Central memory CD8-positive, alpha-beta T cell (primary cell): ENCODE measurements around the gene CD300LF.

Source experiments
- ATAC-seq: fragments of 150-1000 bp; cut with Tn5 transposase; replicated peaks from 2 replicates; pipeline ENCODE4 v1.10.0; 2022; ENCODE audit warnings: mild to moderate bottlenecking, moderate FRiP score, moderate number of reproducible peaks; ENCODE audit not compliant: poor library complexity, severe bottlenecking; ENCODE audit errors: extremely low read depth
- DNase-seq, 2 donors: peaks; one replicate each; pipeline ENCODE4 v3.0.0; 2021; ENCODE audit warnings: low spot score in 2 of 2
- H3K27ac Mint-ChIP-seq: one replicate; pipeline ENCODE4 v1.8.0; 2022; ENCODE audit warnings: low read depth, mild to moderate bottlenecking, moderate library complexity, mixed read lengths
- H3K27me3 Mint-ChIP-seq: one replicate; pipeline ENCODE4 v1.8.0; 2022; ENCODE audit warnings: mixed read lengths
- H3K36me3 Mint-ChIP-seq: one replicate; pipeline ENCODE4 v1.8.0; 2022; ENCODE audit warnings: mild to moderate bottlenecking, moderate library complexity, mixed read lengths; ENCODE audit not compliant: insufficient read depth
- H3K4me1 Mint-ChIP-seq: one replicate; pipeline ENCODE4 v1.8.0; 2022; ENCODE audit warnings: mixed read lengths
- H3K4me3 Mint-ChIP-seq: one replicate; pipeline ENCODE4 v1.8.0; 2022; ENCODE audit warnings: mild to moderate bottlenecking, moderate library complexity, mixed read lengths
- H3K9me3 Mint-ChIP-seq: one replicate; pipeline ENCODE4 v1.8.0; 2022; ENCODE audit warnings: mixed read lengths

Gene CD300LF

DNA sequence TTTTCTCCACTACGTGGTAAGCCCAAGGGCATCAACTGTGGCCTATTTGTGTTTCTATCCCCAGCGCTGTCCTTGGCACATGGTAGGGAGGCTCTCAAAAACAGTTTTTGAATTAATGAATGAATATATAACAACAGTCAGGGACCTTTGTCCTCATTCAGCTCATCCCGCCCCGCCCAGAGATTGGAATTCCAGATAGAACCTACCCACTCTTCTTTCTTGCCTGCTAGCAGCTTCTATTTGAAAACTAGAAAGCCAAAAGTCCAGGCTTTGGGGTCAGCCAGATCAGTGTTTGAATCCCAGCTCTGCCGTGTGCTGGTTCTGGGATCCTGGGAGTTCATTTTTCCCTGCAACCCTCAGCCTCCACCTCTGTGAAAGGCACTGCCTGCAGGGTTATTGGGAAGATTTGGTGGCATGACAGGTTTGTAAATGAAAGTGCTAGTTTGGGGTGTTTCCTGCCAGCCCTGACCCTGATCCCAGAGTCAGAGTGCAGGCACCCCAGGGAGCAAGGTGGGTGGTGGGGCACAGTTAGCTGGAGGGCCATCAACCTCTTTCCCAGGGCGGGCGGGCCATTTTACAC is 40.2 kb upstream of the CD300LF start:
- Mint-ChIP-seq H3K9me3 (no peaks in the 10 kb centered on the region), H3K36me3 (peaks cover 64% of the 10 kb centered on the region), H3K27me3 (no peaks in the 10 kb centered on the region), H3K27ac (peak overlapping the region; percentile 89), H3K4me3 (peak overlapping the region; percentile 100), H3K4me1 (peaks cover 74% of the 10 kb centered on the region)
- DNase-seq, result no peak
- no peak for ATAC-seq

DNA sequence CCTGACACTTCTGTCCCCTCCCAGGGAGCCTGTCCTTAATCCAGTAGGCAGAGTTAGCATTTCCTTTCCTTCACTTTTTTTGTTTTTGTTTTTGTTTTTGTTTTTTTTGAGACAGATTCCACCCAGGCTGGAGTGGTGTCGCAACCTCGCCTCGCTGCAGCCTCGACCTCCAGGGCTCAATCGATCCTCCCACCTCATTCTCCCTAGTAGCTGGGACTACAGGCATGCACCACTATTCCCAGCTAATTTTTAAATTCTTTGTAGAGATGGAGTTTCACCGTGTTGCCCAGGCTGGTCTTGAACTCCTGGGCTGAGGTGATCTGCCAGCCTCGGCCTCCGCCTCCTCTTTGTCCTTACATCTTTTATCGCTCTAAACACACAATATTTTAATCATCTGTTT is 39.7 kb upstream of the CD300LF start:
- Mint-ChIP-seq H3K4me1 (peaks cover 69% of the 10 kb centered on the region), H3K36me3 (peaks cover 62% of the 10 kb centered on the region), H3K27ac (peak overlapping the region; percentile 89), H3K9me3 (no peaks in the 10 kb centered on the region), H3K4me3 (peak overlapping the region; percentile 100), H3K27me3 (no peaks in the 10 kb centered on the region)
- ATAC-seq (no peak), DNase-seq (no peak)

DNA sequence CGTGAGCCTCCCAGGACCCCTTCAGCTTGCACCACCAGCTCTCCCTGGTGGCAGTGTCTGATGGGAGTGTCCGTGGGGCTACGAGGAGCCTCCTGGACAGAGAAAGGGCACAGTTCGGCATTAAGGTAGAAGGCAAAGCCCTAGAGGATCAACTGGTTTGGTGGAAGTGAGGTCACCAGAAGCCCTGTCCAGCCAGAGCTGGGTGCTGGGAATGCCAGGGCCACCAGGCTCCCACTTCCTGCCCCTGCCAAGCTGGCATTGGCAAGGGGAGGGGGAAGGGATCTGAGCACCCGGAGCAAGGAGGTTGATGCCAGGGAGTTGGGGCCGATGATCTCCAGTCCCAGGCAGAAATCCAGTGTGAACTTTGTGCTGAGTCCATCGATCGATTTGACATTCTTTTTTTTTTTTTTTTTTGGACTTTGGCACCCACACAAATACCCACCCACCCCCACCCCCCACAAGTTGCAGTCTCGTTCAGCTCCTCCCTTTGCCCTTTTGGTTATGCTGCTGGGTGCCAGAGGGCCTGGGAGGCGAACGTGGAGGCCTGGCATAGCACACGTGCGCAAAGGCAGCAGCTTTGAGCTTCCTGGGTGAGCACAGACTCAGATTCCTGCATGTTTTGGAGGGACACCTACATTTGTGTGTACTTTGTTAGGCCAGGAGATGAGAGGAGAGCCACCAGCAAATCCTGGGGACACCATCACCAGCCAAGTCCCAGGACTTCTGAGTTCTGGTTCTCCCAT is 37.8 kb upstream of the CD300LF start:
- H3K27me3 Mint-ChIP-seq, result no peaks in the 10 kb centered on the region
- ATAC-seq (no peak), DNase-seq (no peak)
- peaks cover 50% of the 10 kb centered on the region for H3K36me3 Mint-ChIP-seq
- peak overlapping the region; percentile 98 for H3K27ac Mint-ChIP-seq
- peak overlapping the region; percentile 100 for H3K4me3 Mint-ChIP-seq
- no peaks in the 10 kb centered on the region for H3K9me3 Mint-ChIP-seq
- peaks cover 65% of the 10 kb centered on the region for H3K4me1 Mint-ChIP-seq

DNA sequence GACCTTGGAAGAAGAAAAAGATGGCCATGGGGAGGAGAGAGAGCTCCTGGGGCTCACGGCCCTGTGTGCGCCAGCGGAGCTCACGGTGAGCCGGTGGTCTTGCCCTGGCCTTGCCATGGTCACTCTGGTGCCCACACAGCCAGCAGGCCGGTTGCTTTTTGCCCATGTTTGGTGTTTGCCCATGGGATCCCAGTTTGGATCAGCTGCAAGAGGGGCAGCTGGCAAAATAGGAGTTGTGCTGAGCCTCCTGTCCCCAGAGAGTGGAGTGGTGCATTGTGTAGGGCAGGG is 37.3 kb upstream of the CD300LF start:
- H3K4me3 Mint-ChIP-seq, result peak overlapping the region; percentile 100
- H3K27me3 Mint-ChIP-seq, result no peaks in the 10 kb centered on the region
- DNase-seq (no peak), ATAC-seq (no peak)
- H3K9me3 Mint-ChIP-seq, result no peaks in the 10 kb centered on the region
- H3K36me3 Mint-ChIP-seq, result peaks cover 47% of the 10 kb centered on the region
- peak overlapping the region; percentile 98 for H3K27ac Mint-ChIP-seq
- H3K4me1 Mint-ChIP-seq, result peaks cover 60% of the 10 kb centered on the region

DNA sequence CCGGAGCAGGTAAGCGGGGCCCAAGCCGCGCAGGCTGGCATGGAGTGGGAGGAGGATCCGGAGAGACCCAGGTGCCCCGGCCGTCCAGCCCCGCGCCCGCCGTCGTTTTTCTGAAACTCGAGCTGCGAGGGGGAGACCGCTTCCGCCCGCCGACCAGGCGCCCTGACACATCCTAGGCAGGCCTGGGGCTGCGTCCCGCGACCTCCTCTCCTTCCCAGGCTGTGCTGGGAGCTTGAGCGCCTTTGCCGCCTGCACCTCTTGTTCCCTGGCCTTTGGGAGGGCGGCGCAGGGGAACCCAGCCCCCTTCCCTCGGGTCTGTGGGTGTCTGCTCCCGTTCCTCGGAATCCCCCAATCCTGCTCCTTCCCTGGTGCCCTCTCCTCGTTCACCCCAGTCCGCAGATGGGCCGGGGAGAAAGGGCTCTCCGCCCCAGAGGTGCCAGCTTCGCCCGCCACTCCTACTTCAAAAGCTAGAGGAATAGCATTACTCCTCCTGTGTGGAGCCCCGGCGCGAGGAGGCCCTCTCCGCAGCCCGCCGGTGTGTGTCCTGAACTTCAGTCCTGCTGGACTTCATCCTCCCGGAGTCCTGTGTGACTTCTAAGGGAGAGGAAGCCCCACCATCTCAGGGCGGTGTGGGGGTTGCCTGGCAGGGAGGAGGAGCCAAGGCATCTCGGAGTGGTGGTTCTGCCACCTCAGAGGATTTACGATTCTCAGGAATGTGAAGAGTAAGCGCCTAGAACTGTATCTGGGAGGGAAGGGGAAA is 36.7 kb upstream of the CD300LF start:
- peaks cover 46% of the 10 kb centered on the region for H3K36me3 Mint-ChIP-seq
- peaks cover 60% of the 10 kb centered on the region for H3K4me1 Mint-ChIP-seq
- no peaks in the 10 kb centered on the region for H3K27me3 Mint-ChIP-seq
- H3K27ac Mint-ChIP-seq, result peak overlapping the region; percentile 98
- H3K9me3 Mint-ChIP-seq, result no peaks in the 10 kb centered on the region
- peak; percentile 12 for ATAC-seq
- peak in 1 of 2 donors; percentile 31 for DNase-seq
- peak overlapping the region; percentile 100 for H3K4me3 Mint-ChIP-seq

DNA sequence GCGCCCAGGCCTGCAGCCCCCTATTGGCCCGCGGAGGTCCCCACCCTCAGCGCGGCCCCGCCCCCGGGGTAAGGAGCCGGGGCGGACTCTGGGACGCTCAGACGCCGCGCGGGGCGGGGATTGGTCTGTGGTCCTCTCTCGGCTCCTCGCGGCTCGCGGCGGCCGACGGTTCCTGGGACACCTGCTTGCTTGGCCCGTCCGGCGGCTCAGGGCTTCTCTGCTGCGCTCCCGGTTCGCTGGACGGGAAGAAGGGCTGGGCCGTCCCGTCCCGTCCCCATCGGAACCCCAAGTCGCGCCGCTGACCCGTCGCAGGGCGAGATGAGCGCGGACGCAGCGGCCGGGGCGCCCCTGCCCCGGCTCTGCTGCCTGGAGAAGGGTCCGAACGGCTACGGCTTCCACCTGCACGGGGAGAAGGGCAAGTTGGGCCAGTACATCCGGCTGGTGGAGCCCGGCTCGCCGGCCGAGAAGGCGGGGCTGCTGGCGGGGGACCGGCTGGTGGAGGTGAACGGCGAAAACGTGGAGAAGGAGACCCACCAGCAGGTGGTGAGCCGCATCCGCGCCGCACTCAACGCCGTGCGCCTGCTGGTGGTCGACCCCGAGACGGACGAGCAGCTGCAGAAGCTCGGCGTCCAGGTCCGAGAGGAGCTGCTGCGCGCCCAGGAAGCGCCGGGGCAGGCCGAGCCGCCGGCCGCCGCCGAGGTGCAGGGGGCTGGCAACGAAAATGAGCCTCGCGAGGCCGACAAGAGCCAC is 36.0 kb upstream of the CD300LF start, which contains the start of gene NHERF1:
Gene NHERF1 (plus strand): TSS at position 100 of the 750 bp plus-strand sequence. CDS start 219 bp downstream, at position 319.
- ATAC-seq (peak; percentile 82), DNase-seq (peak; percentile 88 to 90)
- Mint-ChIP-seq H3K27me3 (no peaks in the 10 kb centered on the region), H3K4me3 (peak within 1 kb of the TSS; percentile 100), H3K27ac (peak within 1 kb of the TSS; percentile 98), H3K9me3 (no peaks in the 10 kb centered on the region), H3K36me3 (peaks cover 43% of the 10 kb centered on the region), H3K4me1 (peaks cover 60% of the 10 kb centered on the region)

DNA sequence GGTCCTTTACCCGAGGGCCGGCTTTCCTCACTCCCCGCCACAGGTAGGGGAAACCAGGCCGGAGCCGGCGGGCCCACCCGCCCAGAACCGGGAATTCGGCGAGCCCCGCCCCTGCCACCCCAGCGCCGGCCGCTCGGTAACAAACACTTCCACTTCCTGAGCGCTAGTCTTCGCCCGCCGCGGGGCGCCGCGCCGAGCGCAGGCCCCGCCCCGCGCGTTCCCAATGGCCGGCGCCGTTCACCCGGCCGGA is 35.5 kb upstream of the CD300LF start:
- peaks cover 43% of the 10 kb centered on the region for H3K36me3 Mint-ChIP-seq
- H3K9me3 Mint-ChIP-seq, result no peaks in the 10 kb centered on the region
- H3K27me3 Mint-ChIP-seq, result no peaks in the 10 kb centered on the region
- no peak overlapping the region for H3K27ac Mint-ChIP-seq
- H3K4me1 Mint-ChIP-seq, result peaks cover 60% of the 10 kb centered on the region
- no peak for ATAC-seq
- no peak for DNase-seq
- H3K4me3 Mint-ChIP-seq, result peak overlapping the region; percentile 100

DNA sequence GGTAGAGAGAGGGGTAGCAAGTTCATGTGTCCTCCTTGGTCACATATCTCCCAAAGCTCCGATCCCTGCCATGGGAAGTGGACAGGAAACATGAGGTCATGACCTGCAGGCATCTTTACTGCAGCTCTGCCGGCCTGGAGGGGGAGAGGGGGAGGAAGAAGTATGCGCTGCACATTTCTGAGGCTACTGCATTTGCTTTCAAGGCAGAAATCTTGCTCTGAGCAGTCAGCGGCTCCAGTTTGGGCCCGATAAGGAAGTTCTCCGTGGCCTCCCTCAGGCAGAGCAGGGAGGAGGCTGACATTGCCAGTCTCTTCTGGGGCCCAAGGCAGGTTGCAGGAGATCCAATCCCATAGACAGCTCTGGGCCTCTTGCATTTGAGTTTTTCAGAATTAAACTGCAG is 34.2 kb upstream of the CD300LF start:
- Mint-ChIP-seq H3K4me3 (peak overlapping the region; percentile 100), H3K27me3 (no peaks in the 10 kb centered on the region), H3K27ac (no peak overlapping the region), H3K36me3 (peaks cover 36% of the 10 kb centered on the region), H3K4me1 (peaks cover 60% of the 10 kb centered on the region), H3K9me3 (no peaks in the 10 kb centered on the region)
- ATAC-seq, result no peak
- DNase-seq, result no peak

DNA sequence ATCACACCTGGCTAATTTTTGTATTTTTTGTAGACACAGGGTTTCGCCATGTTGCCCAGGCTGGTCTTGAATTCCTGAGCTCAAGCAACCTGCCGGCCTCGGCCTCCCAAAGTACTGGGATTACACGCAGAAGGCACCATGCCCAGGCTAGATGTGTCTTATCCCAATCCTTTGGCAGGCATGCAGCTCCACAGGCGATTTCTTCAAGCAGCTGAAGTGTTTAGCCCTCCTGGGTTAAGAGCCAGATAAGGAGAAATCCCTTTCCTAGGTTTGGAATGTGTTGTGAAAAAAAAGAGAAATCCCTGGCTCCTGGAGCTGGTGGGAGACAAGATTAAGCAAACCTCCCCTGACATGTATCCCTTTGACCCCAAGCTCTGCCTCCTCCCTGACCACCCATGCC is 33.7 kb upstream of the CD300LF start:
- no peak for DNase-seq
- Mint-ChIP-seq H3K4me3 (peak overlapping the region; percentile 100), H3K9me3 (no peaks in the 10 kb centered on the region), H3K4me1 (peaks cover 60% of the 10 kb centered on the region), H3K27ac (no peak overlapping the region), H3K27me3 (no peaks in the 10 kb centered on the region), H3K36me3 (peaks cover 33% of the 10 kb centered on the region)
- no peak for ATAC-seq

DNA sequence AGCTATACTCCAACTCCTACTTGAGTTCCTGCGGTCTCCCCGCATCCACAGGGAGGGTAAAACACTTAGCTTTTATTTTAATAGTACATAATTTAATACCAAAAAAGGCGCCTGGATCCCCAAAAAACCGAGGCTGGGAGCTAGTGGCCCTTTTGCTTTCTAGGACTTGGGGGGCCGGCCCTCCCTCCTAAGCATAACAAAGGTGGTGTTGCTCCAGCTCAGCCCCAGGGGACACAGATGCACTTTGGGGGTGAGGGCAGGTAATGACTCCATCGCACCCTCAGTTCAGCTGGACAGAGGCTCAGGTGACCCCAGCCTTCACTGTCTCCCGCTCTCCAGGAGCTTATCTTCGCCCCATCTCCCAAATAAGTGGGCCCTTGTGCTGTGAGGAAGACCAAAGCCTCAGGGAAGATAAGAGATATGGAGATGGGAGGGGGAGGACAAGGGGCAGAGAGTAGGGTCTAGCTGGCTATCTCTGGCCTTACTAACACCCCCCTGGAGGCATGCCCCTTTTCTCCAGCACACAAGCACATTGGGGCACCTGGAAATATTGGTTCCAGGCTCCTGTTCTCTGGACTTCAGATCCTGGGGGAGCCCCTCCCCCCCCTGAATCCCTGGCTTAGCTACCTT is 32.9 kb upstream of the CD300LF start:
- H3K9me3 Mint-ChIP-seq, result no peaks in the 10 kb centered on the region
- H3K4me1 Mint-ChIP-seq, result peaks cover 58% of the 10 kb centered on the region
- H3K36me3 Mint-ChIP-seq, result peaks cover 26% of the 10 kb centered on the region
- H3K27me3 Mint-ChIP-seq, result no peaks in the 10 kb centered on the region
- no peak overlapping the region for H3K27ac Mint-ChIP-seq
- H3K4me3 Mint-ChIP-seq, result no peak overlapping the region
- DNase-seq, result no peak
- no peak for ATAC-seq

DNA sequence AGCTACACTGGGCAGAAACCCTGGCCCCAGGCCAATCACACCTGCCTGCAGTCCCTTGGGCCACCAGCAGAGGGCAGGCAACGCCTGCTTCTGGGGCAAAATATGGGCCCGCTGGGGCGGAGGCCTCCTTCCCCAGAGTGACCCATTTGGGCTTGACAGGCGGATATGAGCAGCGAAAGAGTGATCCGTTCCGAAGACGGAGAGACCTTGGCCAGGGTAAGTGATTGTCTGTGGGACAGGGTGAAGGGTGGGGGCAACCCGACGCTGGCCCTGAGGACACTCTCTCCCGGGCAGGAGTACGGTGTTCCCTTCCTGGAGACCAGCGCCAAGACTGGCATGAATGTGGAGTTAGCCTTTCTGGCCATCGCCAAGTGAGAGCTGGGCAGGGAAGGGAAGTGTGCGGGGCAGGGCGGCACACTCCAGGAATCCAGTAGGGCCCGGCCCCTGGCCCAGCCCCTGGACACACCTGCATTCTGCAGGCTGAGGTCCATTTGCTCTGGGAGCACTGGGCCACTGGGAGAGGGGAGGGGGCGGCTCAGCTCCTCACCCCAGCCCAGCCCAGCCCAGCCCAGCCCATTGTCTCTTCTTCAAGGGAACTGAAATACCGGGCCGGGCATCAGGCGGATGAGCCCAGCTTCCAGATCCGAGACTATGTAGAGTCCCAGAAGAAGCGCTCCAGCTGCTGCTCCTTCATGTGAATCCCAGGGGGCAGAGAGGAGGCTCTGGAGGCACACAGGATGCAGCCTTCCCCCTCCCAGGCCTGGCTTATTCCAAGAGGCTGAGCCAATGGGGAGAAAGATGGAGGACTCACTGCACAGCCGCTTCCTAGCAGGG is 32.2 kb upstream of the CD300LF start:
- Mint-ChIP-seq H3K9me3 (no peaks in the 10 kb centered on the region), H3K36me3 (peaks cover 20% of the 10 kb centered on the region), H3K27ac (peak overlapping the region; percentile 56), H3K4me1 (peaks cover 60% of the 10 kb centered on the region), H3K4me3 (peak overlapping the region; percentile 73), H3K27me3 (no peaks in the 10 kb centered on the region)
- ATAC-seq (no peak), DNase-seq (peak; percentile 75 to 91)

DNA sequence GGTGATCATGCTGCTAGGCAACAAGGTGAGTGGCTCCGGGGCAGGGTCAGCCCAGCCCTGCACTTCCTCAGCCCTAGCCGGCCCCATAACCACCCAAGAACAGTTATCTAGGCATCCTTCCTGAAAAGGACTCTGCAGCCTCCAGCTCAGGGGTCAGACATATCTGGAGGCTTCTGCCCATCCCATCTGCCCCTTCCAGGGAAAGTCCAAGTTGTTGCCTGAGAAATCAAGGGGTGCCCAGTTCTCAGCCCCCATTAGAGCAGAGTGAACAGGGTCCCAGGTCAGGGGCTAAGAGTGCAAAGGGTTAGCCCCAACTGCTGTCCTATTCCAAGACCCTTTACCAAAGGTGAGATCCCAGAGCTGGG is 31.6 kb upstream of the CD300LF start:
- Mint-ChIP-seq H3K36me3 (peaks cover 16% of the 10 kb centered on the region), H3K27ac (peak overlapping the region; percentile 56), H3K4me1 (peaks cover 61% of the 10 kb centered on the region), H3K27me3 (no peaks in the 10 kb centered on the region), H3K9me3 (no peaks in the 10 kb centered on the region), H3K4me3 (peak overlapping the region; percentile 73)
- no peak for ATAC-seq
- no peak for DNase-seq
